A673 (cell line): ENCODE results near the gene RABL2B. TPM values are rescaled to one million over a fixed set of nuclear protein-coding genes. Genes with fewer than 3 reads are reported as not detected.

Source experiments
- BruUV-seq: library from RNA; stranded (reverse); fragments of 400-500 nt; replicated peaks from 2 replicates; lab custom pipeline; 2021; lab: Mats Ljungman, UMichigan
- CTCF ChIA-PET: fragments of 300-600 bp; sonication (Branson Sonifier 250); formaldehyde crosslinking; loops from one replicate; lab custom pipeline; 2022; ENCODE audit warnings: antibody characterized with exemption; lab: Charles Lee
- POLR2A ChIA-PET: fragments of 300-600 bp; sonication (Branson Sonifier 250); formaldehyde crosslinking; loops from one replicate; lab custom pipeline; 2022; ENCODE audit warnings: antibody characterized with exemption; ENCODE audit not compliant: low non-redundant PET; lab: Charles Lee
- DNase-seq: peaks from one replicate; pipeline ENCODE4 v3.0.0-alpha.2; 2015; ENCODE audit warnings: low spot score
- H3K27ac ChIP-seq: fragments of 200-600 bp; sonication (generic); 2 replicates; pipeline ENCODE4 v1.5.1; 2016; ENCODE audit warnings: mixed run types, low read depth, mild to moderate bottlenecking, mixed read lengths, antibody characterized with exemption, low read length; ENCODE audit not compliant: poor library complexity, severe bottlenecking
- H3K27me3 ChIP-seq: fragments of 200-600 bp; sonication (generic); replicated peaks from 2 replicates; pipeline ENCODE4 v1.6.1; 2017; ENCODE audit warnings: mixed run types, low read depth, mild to moderate bottlenecking, mixed read lengths, antibody characterized with exemption, low read length; ENCODE audit not compliant: insufficient read depth, poor library complexity
- H3K36me3 ChIP-seq: fragments of 200-600 bp; sonication (generic); 2 replicates; pipeline ENCODE4 v1.6.1; 2016; ENCODE audit warnings: mixed run types, mild to moderate bottlenecking, mixed read lengths, antibody characterized with exemption, low read length; ENCODE audit not compliant: insufficient read depth, poor library complexity, severe bottlenecking
- H3K4me1 ChIP-seq: fragments of 200-600 bp; sonication (generic); 2 replicates; pipeline ENCODE4 v1.6.1; 2017; ENCODE audit warnings: mixed run types, mild to moderate bottlenecking, mixed read lengths, antibody characterized with exemption, low read length; ENCODE audit not compliant: insufficient read depth, poor library complexity, severe bottlenecking
- H3K4me3 ChIP-seq: fragments of 200-600 bp; sonication (generic); 2 replicates; pipeline ENCODE4 v1.5.1; 2016; ENCODE audit warnings: low read depth, mixed run types, mild to moderate bottlenecking, mixed read lengths, low read length; ENCODE audit not compliant: poor library complexity, severe bottlenecking
- H3K9me3 ChIP-seq: fragments of 200-600 bp; sonication (generic); 2 replicates; pipeline ENCODE4 v1.6.1; 2016; ENCODE audit warnings: mixed run types, low read depth, mild to moderate bottlenecking, mixed read lengths, antibody characterized with exemption, low read length; ENCODE audit not compliant: poor library complexity, severe bottlenecking
- CTCF ChIP-seq: fragments of 300-800, 200-600 bp; sonication (generic); conservative IDR thresholded peaks from 2 replicates; pipeline ENCODE4 v1.5.1; 2017; ENCODE audit warnings: low read depth, mild to moderate bottlenecking, antibody characterized with exemption, low read length, moderate library complexity, mixed read lengths
- EZH2 ChIP-seq: fragments of 200-600 bp; sonication (generic); IDR thresholded peaks from 2 replicates; pipeline ENCODE4 v1.6.1; 2017; ENCODE audit warnings: borderline replicate concordance, low read depth, mild to moderate bottlenecking, mixed read lengths, antibody characterized with exemption, low read length; ENCODE audit not compliant: poor library complexity, severe bottlenecking
- intact Hi-C: fragments of 100-400 bp; cut with micrococcal nuclease; formaldehyde crosslinking; loops from one replicate; pipeline ENCODE4 v1.10.0; 2022; ENCODE audit not compliant: unreplicated experiment
- total RNA-seq: library from RNA; stranded (reverse); gene quantifications from 2 replicates; pipeline ENCODE4 v1.2.3, GENCODE V29; 2021

Gene RABL2B
- total RNA-seq, 1 experiment from 2014 or later, result 36.8 TPM

GRCh38 chr22:50739894-50740293, 43.5 kb downstream of the RABL2B start:
- intact Hi-C loops, result no loop called here
- Histone ChIP-seq H3K4me1 (no peaks in the 10 kb centered on the region), H3K36me3 (no peaks in the 10 kb centered on the region), H3K4me3 (no peak overlapping the region), H3K27ac (no peak overlapping the region), H3K27me3 (peaks cover 10% of the 10 kb centered on the region), H3K9me3 (no peaks in the 10 kb centered on the region)
- no peak for TF ChIP-seq CTCF
- no peak for TF ChIP-seq EZH2
- BruUV-seq, result no TSS peak
- POLR2A ChIA-PET, result no interaction called here
- no peak for DNase-seq
- CTCF ChIA-PET, result no interaction called here

- Histone ChIP-seq H3K9me3 (no peaks in the 10 kb centered on the region), H3K4me1 (no peaks in the 10 kb centered on the region), H3K36me3 (no peaks in the 10 kb centered on the region), H3K4me3 (no peak overlapping the region), H3K27me3 (peaks cover 10% of the 10 kb centered on the region), H3K27ac (no peak overlapping the region)
- ChIA-PET POLR2A (no interaction called here), CTCF (no interaction called here)
- no peak for DNase-seq
- no peak for TF ChIP-seq EZH2
- no peak for TF ChIP-seq CTCF
- BruUV-seq, result no TSS peak
- intact Hi-C loops, result no loop called here
Measured at GRCh38 chr22:50739279-50739691, 44.2 kb downstream of the RABL2B start.

- Histone ChIP-seq H3K27ac (no peak overlapping the region), H3K36me3 (no peaks in the 10 kb centered on the region), H3K4me3 (no peak overlapping the region), H3K9me3 (no peaks in the 10 kb centered on the region), H3K4me1 (no peaks in the 10 kb centered on the region), H3K27me3 (peaks cover 10% of the 10 kb centered on the region)
- intact Hi-C loops, result no loop called here
- TF ChIP-seq EZH2, result no peak
- TF ChIP-seq CTCF, result no peak
- BruUV-seq, result no TSS peak
- POLR2A ChIA-PET, result no interaction called here
- DNase-seq, result no peak
- CTCF ChIA-PET, result no interaction called here
Measured at GRCh38 chr22:50738649-50739227, 44.7 kb downstream of the RABL2B start.
